H1 (cell line): Measurements from ENCODE around the gene CYLD. TPM values are rescaled to one million over a fixed set of nuclear protein-coding genes. Genes with fewer than 3 reads are reported as not detected.

Source experiments
- CTCF ChIA-PET: fragments of 300-600 bp; sonication (Branson Sonifier 250); formaldehyde crosslinking; loops from one replicate; lab custom pipeline; 2021; ENCODE audit not compliant: partially characterized antibody; lab: Charles Lee
- POLR2A ChIA-PET: fragments of 300-600 bp; sonication (Branson Sonifier 250); formaldehyde crosslinking; loops from one replicate; lab custom pipeline; 2021; ENCODE audit warnings: inconsistent platforms; ENCODE audit not compliant: partially characterized antibody; lab: Charles Lee
- DNase-seq, 2 experiments: peaks; one replicate each; pipeline versions ENCODE4 v3.0.0 to v3.0.0-alpha.2; 2010 to 2022; ENCODE audit warnings: low spot score in 2 of 2, low read depth in 1 of 2, mixed read lengths in 1 of 2
- FAIRE-seq: peaks from 2 replicates; lab custom pipeline; 2011; peaks lifted over from hg19 to GRCh38; lab: Jason Lieb, UNC
- H2AFZ ChIP-seq: 2 replicates; pipeline ENCODE4 v1.8.1; 2012; ENCODE audit warnings: low read length, inconsistent platforms
- H2AK5ac ChIP-seq: 2 replicates; pipeline ENCODE4 v1.6.1; 2013; ENCODE audit warnings: low read depth, low read length
- H2BK120ac ChIP-seq: replicated peaks from 2 replicates; pipeline ENCODE3; 2013; ENCODE audit warnings: low read depth, low read length, inconsistent platforms
- H2BK12ac ChIP-seq: 2 replicates; pipeline ENCODE4 v1.6.1; 2013; ENCODE audit warnings: low read depth, low read length
- H2BK15ac ChIP-seq: 2 replicates; pipeline ENCODE4 v1.6.1; 2013; ENCODE audit warnings: low read length
- H2BK20ac ChIP-seq: 2 replicates; pipeline ENCODE4 v1.6.1; 2013; ENCODE audit warnings: low read length
- H2BK5ac ChIP-seq: 2 replicates; pipeline ENCODE4 v1.6.1; 2013; ENCODE audit warnings: low read depth, low read length
- H3K14ac ChIP-seq: 2 replicates; pipeline ENCODE4 v1.6.1; 2013; ENCODE audit warnings: inconsistent platforms; ENCODE audit not compliant: insufficient read length
- H3K18ac ChIP-seq: 2 replicates; pipeline ENCODE4 v1.6.1; 2013; ENCODE audit warnings: low read length; ENCODE audit errors: extremely low read depth
- H3K23ac ChIP-seq: 2 replicates; pipeline ENCODE4 v1.6.1; 2013; ENCODE audit warnings: inconsistent platforms; ENCODE audit not compliant: insufficient read length
- H3K23me2 ChIP-seq: 2 replicates; pipeline ENCODE4 v1.6.1; 2013; ENCODE audit warnings: low read depth, low read length
- H3K27ac ChIP-seq: 2 replicates; pipeline ENCODE4 v1.6.1; 2011; ENCODE audit warnings: low read depth, low read length, inconsistent platforms
- H3K27me3 ChIP-seq, 4 experiments: replicated peaks in 1 of 4; 1 replicate in 1 of 4; 2 replicates in 3 of 4; pipeline versions ENCODE4 v1.6.1 to v1.8.1; 2011 to 2013; ENCODE audit warnings: low read length in 3 of 4, mild to moderate bottlenecking in 3 of 4, inconsistent platforms in 2 of 4, mixed read lengths in 2 of 4, moderate library complexity in 1 of 4; ENCODE audit not compliant: control insufficient read depth in 3 of 4, insufficient read depth in 3 of 4; ENCODE audit errors: extremely low read depth in 1 of 4
- H3K36me3 ChIP-seq, 4 experiments: 2 replicates each; pipeline versions ENCODE4 v1.6.1 to v1.8.1; 2011 to 2013; ENCODE audit warnings: mild to moderate bottlenecking in 4 of 4, low read length in 3 of 4, moderate library complexity in 2 of 4, control low read depth in 1 of 4, inconsistent platforms in 1 of 4; ENCODE audit not compliant: insufficient read depth in 4 of 4, control insufficient read depth in 2 of 4
- H3K4ac ChIP-seq: replicated peaks from 2 replicates; pipeline ENCODE3; 2013; ENCODE audit warnings: low read length, low read depth, mixed read lengths, inconsistent platforms; ENCODE audit not compliant: insufficient read length
- H3K4me1 ChIP-seq, 4 experiments: replicated peaks in 1 of 4; 1 replicate in 1 of 4; 2 replicates in 3 of 4; pipeline versions ENCODE4 v1.6.1 to v1.8.1; 2011 to 2013; ENCODE audit warnings: low read length in 3 of 4, inconsistent platforms in 2 of 4, mixed read lengths in 1 of 4; ENCODE audit not compliant: insufficient read depth in 4 of 4, control insufficient read depth in 3 of 4
- H3K4me2 ChIP-seq, 2 experiments: 2 replicates each; pipeline versions ENCODE4 v1.6.1 to v1.8.1; 2011 to 2013; ENCODE audit warnings: low read depth in 2 of 2, low read length in 2 of 2, control low read depth in 1 of 2, inconsistent platforms in 1 of 2, mild to moderate bottlenecking in 1 of 2; ENCODE audit not compliant: insufficient read depth in 1 of 2
- H3K4me3 ChIP-seq, 4 experiments: fragments of 200-600, 300-600 bp in 1 of 4; sonication (generic), shearing (Covaris generic), sonication (Bioruptor Twin) in 1 of 4; 2 replicates each; pipeline versions ENCODE4 v1.5.1 to v1.8.1; 2011 to 2016; ENCODE audit warnings: low read length in 4 of 4, low read depth in 3 of 4, control low read depth in 2 of 4, inconsistent platforms in 2 of 4, mild to moderate bottlenecking in 2 of 4, mixed read lengths in 1 of 4, moderate library complexity in 1 of 4; ENCODE audit not compliant: insufficient read depth in 2 of 4; ENCODE audit errors: extremely low read depth in 1 of 4
- H3K56ac ChIP-seq: replicated peaks from 2 replicates; pipeline ENCODE3; 2013; ENCODE audit warnings: low read depth, mild to moderate bottlenecking, mixed read lengths, low read length, inconsistent platforms; ENCODE audit not compliant: insufficient read length
- H3K79me1 ChIP-seq: 2 replicates; pipeline ENCODE4 v1.6.1; 2013; ENCODE audit warnings: low read depth, low read length, control low read depth
- H3K79me2 ChIP-seq, 2 experiments: 2 replicates each; pipeline versions ENCODE4 v1.6.1 to v1.8.1; 2012 to 2013; ENCODE audit warnings: low read length in 2 of 2, mild to moderate bottlenecking in 2 of 2, inconsistent platforms in 1 of 2; ENCODE audit not compliant: insufficient read depth in 2 of 2, control insufficient read depth in 1 of 2
- H3K9ac ChIP-seq, 4 experiments: replicated peaks in 1 of 4; 1 replicate in 1 of 4; 2 replicates in 3 of 4; pipeline versions ENCODE4 v1.6.1 to v1.8.1; 2011 to 2013; ENCODE audit warnings: low read depth in 3 of 4, low read length in 3 of 4, control low read depth in 2 of 4, mild to moderate bottlenecking in 2 of 4, moderate library complexity in 2 of 4, inconsistent platforms in 1 of 4; ENCODE audit errors: extremely low read depth in 1 of 4
- H3K9me3 ChIP-seq, 2 experiments: 2 replicates each; pipeline versions ENCODE4 v1.6.1 to v1.8.1; 2012 to 2013; ENCODE audit warnings: mild to moderate bottlenecking in 2 of 2, moderate library complexity in 2 of 2, control low read depth in 1 of 2, inconsistent platforms in 1 of 2, low read depth in 1 of 2, low read length in 1 of 2, mixed read lengths in 1 of 2; ENCODE audit not compliant: insufficient read depth in 2 of 2
- H4K20me1 ChIP-seq, 2 experiments: replicated peaks in 1 of 2; 2 replicates each; pipeline versions ENCODE3 to v1.8.1; 2011 to 2013; ENCODE audit warnings: inconsistent platforms in 2 of 2, low read length in 2 of 2, mild to moderate bottlenecking in 1 of 2; ENCODE audit not compliant: insufficient read depth in 2 of 2, control insufficient read depth in 1 of 2
- H4K5ac ChIP-seq: 2 replicates; pipeline ENCODE4 v1.6.1; 2013; ENCODE audit warnings: low read length, low read depth, mixed read lengths, inconsistent platforms; ENCODE audit not compliant: insufficient read length
- H4K8ac ChIP-seq: 2 replicates; pipeline ENCODE4 v1.8.0; 2013; ENCODE audit warnings: mild to moderate bottlenecking, moderate library complexity, low read length, inconsistent platforms; ENCODE audit not compliant: insufficient read depth; ENCODE audit errors: extremely low read depth
- H4K91ac ChIP-seq: replicated peaks from 2 replicates; pipeline ENCODE3; 2013; ENCODE audit warnings: low read length, mixed read lengths, inconsistent platforms; ENCODE audit not compliant: insufficient read length
- CBX5 ChIP-seq: fragments of 300-800, 300-1000 bp; sonication (generic); IDR thresholded peaks from 2 replicates; pipeline ENCODE4 v1.7.1; 2016; ENCODE audit warnings: antibody characterized with exemption, low read length, low read depth
- CBX8 ChIP-seq: fragments of 300-800, 300-1000 bp; sonication (generic); IDR thresholded peaks from 2 replicates; pipeline ENCODE4 v1.7.1; 2016; ENCODE audit warnings: low read depth, low read length, borderline replicate concordance
- CTBP2 ChIP-seq: IDR thresholded peaks from 2 replicates; pipeline ENCODE4 v1.7.0; 2011; ENCODE audit warnings: borderline replicate concordance, mild to moderate bottlenecking, moderate library complexity, mixed read lengths, low read length; ENCODE audit not compliant: insufficient read depth, insufficient read length
- EZH2 ChIP-seq: fragments of 200-600 bp; sonication (generic); IDR thresholded peaks from 2 replicates; pipeline ENCODE4 v1.7.1; 2012; ENCODE audit warnings: low read depth, mild to moderate bottlenecking, moderate library complexity, low read length, inconsistent platforms; ENCODE audit not compliant: severe bottlenecking
- GABPA ChIP-seq: IDR thresholded peaks from 2 replicates; pipeline ENCODE4 v1.6.1; 2011; ENCODE audit warnings: mild to moderate bottlenecking, low read length, moderate library complexity, borderline replicate concordance; ENCODE audit not compliant: insufficient read depth
- HDAC2 ChIP-seq, 2 experiments: fragments of 300-600 bp in 1 of 2; sonication (generic) in 1 of 2; IDR thresholded peaks; 2 replicates each; pipeline ENCODE4 v1.6.1; 2011 to 2012; ENCODE audit warnings: low read depth in 2 of 2, low read length in 2 of 2, mild to moderate bottlenecking in 2 of 2, moderate library complexity in 2 of 2, borderline replicate concordance in 1 of 2, inconsistent platforms in 1 of 2
- HDAC6 ChIP-seq: IDR thresholded peaks from one replicate; pipeline ENCODE4 v1.7.1; 2012; ENCODE audit warnings: low read depth, mild to moderate bottlenecking, inconsistent platforms, low read length, moderate library complexity
- KDM4A ChIP-seq: IDR thresholded peaks from one replicate; pipeline ENCODE4 v1.7.1; 2012; ENCODE audit warnings: low read depth, mild to moderate bottlenecking, moderate library complexity, low read length, inconsistent platforms; ENCODE audit not compliant: severe bottlenecking
- KDM5A ChIP-seq: fragments of 200-600 bp; IDR thresholded peaks from 2 replicates; pipeline ENCODE4 v1.7.1; 2012; ENCODE audit warnings: mild to moderate bottlenecking, low read length, inconsistent platforms, mixed read lengths
- SIN3A ChIP-seq, 2 experiments: IDR thresholded peaks in 1 of 2; conservative IDR thresholded peaks in 1 of 2; 2 replicates each; pipeline ENCODE4 v1.6.1; 2011 to 2012; ENCODE audit warnings: low read length in 2 of 2, improper control_type of control experiment in 1 of 2, low read depth in 1 of 2, mild to moderate bottlenecking in 1 of 2
- SIX5 ChIP-seq: IDR thresholded peaks from 2 replicates; pipeline ENCODE4 v1.6.1; 2011; ENCODE audit warnings: mild to moderate bottlenecking, low read depth, low read length
- SUZ12 ChIP-seq: fragments of 200-600 bp; sonication (generic); IDR thresholded peaks from 2 replicates; pipeline ENCODE4 v1.6.1; 2012; ENCODE audit warnings: mild to moderate bottlenecking, inconsistent platforms, low read length, moderate library complexity, mixed read lengths
- WGBS, 2 experiments: shearing (Covaris generic) in 1 of 2; methylation state at CpG; one replicate each; pipeline versions ENCODE4 v1.1.6 to v1.1.7; 2013 to 2015; ENCODE audit warnings: low lambda C conversion rate in 2 of 2, mixed read lengths in 2 of 2, inconsistent platforms in 1 of 2, low coverage in 1 of 2, missing lambda C conversion rate in 1 of 2; ENCODE audit not compliant: insufficient replicate concordance in 2 of 2, insufficient coverage in 1 of 2, insufficient read length in 1 of 2; ENCODE audit errors: extremely low coverage in 1 of 2, missing lambda C conversion rate in 1 of 2; 5-methylcytosine and 5-hydroxymethylcytosine counted together
- polyA plus RNA-seq, 7 experiments: library from polyadenylated mRNA; depleted of rRNA in 3 of 7; stranded (reverse) in 5 of 7; unstranded in 2 of 7; fragments of >200 nt in 5 of 7; fragments of 200-250 nt in 2 of 7; gene quantifications; 1 replicate in 5 of 7; 2 replicates in 1 of 7; 4 replicates in 1 of 7; pipeline versions ENCODE4 v1.2.1 to v1.2.3, GENCODE V29; 2011 to 2013; ENCODE audit warnings: missing spikeins in 2 of 7, mixed read lengths in 2 of 7
- total RNA-seq: library from RNA; stranded (reverse); fragmentation: NEBNext Ultra II Directional; extraction: Animal tissue kit (Norgen Biotek cat#: 25700); gene quantifications from 2 replicates; pipeline ENCODE4 v1.2.1, GENCODE V29; 2021

The CYLD gene
- total and polyA plus RNA-seq, 2 of the 8 experiments (the other 6 are each of a cell fraction or from before 2014, with no cell fraction given): 3.7 to 18.8 TPM

DNA sequence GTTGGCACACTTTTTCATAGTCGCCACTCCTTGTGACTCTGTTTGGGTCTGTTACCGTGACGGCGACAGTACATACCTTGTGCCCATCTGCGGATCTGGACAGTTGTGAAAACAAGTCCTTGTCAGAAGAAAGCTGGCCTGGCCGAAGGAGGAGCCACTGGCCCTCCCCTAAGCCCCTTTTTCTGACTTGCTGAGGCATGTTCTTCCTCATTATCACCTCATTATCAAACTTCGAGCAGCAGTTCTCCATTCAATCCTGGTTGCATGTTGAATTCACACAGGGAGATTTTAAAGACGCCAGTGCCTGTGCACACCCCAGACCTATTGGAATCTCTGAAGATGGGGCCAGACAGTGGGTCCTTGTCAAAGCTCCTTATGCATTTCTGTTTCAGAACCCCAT, 61.1 kb downstream of the CYLD start:
- no peak for DNase-seq
- H3K27ac ChIP-seq: no peak overlapping the region
- H3K18ac ChIP-seq: no peak overlapping the region
- 0 out of 2 replicates have a peak, but pooled peaks cover 2% of the 10 kb centered on the region for H3K23me2 ChIP-seq
- H3K36me3 ChIP-seq: no peaks in the 10 kb centered on the region
- no peaks in the 10 kb centered on the region for H4K20me1 ChIP-seq
- no peak overlapping the region for H2BK15ac ChIP-seq
- no peak overlapping the region for H4K91ac ChIP-seq
- H3K79me1 ChIP-seq: no peaks in the 10 kb centered on the region
- H2AK5ac ChIP-seq: no peak overlapping the region
- H3K4ac ChIP-seq: no peak overlapping the region
- H3K9ac ChIP-seq: no peak overlapping the region
- peaks cover 0 to 3% (median 0%) of the 10 kb centered on the region in 4 experiments; a peak in 2 of 7 replicates for H3K4me1 ChIP-seq
- H2BK20ac ChIP-seq: no peak overlapping the region
- POLR2A ChIA-PET: interaction anchor here (0.9 kb wide), 1 partner anchor 11 kb away, joined by 3 read pairs; no protein-coding TSS in a partner anchor
- no peak overlapping the region for H2BK5ac ChIP-seq
- H3K79me2 ChIP-seq: no peaks in the 10 kb centered on the region
- H3K4me2 ChIP-seq: no peak overlapping the region
- H3K14ac ChIP-seq: no peak overlapping the region
- no peak overlapping the region for H3K23ac ChIP-seq
- CTCF ChIA-PET: interaction anchor here (0.6 to 13.4 kb wide), 6 partner anchors 8 to 897 kb away, joined by 3 to 251 read pairs (median 4); partner anchors contain the start of gene SNX20
- H4K5ac ChIP-seq: no peak overlapping the region
- no peaks in the 10 kb centered on the region for H3K27me3 ChIP-seq
- FAIRE-seq: no peak
- H3K56ac ChIP-seq: no peak overlapping the region
- H2AFZ ChIP-seq: no peak overlapping the region
- no peak overlapping the region for H4K8ac ChIP-seq
- H2BK120ac ChIP-seq: no peak overlapping the region
- H3K4me3 ChIP-seq: no peak overlapping the region
- H2BK12ac ChIP-seq: no peak overlapping the region
- no peaks in the 10 kb centered on the region for H3K9me3 ChIP-seq
- WGBS, 2 experiments: 92% methylated on average over 8 of the region's 8 CpGs; no CpG with 5 or more reads in 1 of the 2 experiments
- TF ChIP-seq CBX8: no peak
- TF ChIP-seq KDM5A: no peak
- TF ChIP-seq CBX5: no peak
- no peak for TF ChIP-seq SIX5
- no peak for TF ChIP-seq CTBP2
- TF ChIP-seq HDAC6: no peak
- TF ChIP-seq EZH2: no peak
- TF ChIP-seq KDM4A: no peak
- TF ChIP-seq GABPA: no peak
- TF ChIP-seq SUZ12: no peak
- no peak for TF ChIP-seq SIN3A (conservative IDR thresholded peaks at IDR 0.05 in 1 of 2, IDR thresholded peaks at IDR 0.05 in 1 of 2; ENCODE audit: low read depth in 1 of 2, low read length in 2 of 2)
- TF ChIP-seq HDAC2 (IDR thresholded peaks at IDR 0.05; ENCODE audit: borderline replicate concordance in 1 of 2, low read depth in 2 of 2, low read length in 2 of 2): no peak
